ENCODE data around the gene IGHMBP2. TPM values are rescaled to one million over a fixed set of nuclear protein-coding genes. Genes with fewer than 3 reads are reported as not detected.

IGHMBP2 gene
- total RNA-seq, 1 donor = 10.8 TPM

- no peak for TF ChIP-seq CTCF (IDR thresholded peaks at IDR 0.05; ENCODE audit: insufficient read depth, low read length)
- H3K4me3 ChIP-seq (ENCODE audit: low read depth, low read length) = no peak overlapping the region
- no peak for DNase-seq (ENCODE audit: low read depth)
Measured at GRCh38 chr11:68900835-68901381, 2.8 kb upstream of the IGHMBP2 start.

- peak overlapping the region; percentile 100 for H3K4me3 ChIP-seq (ENCODE audit: low read depth, low read length)
- peak; percentile 22 for DNase-seq (ENCODE audit: low read depth)
- no peak for TF ChIP-seq CTCF (IDR thresholded peaks at IDR 0.05; ENCODE audit: insufficient read depth, low read length)
Measured at GRCh38 chr11:68904248-68904847, 657 bp downstream of the IGHMBP2 start.

GRCh38 chr11:68905421-68906360 is 2.0 kb downstream of the IGHMBP2 start:
- no peak for DNase-seq (ENCODE audit: low read depth)
- no peak for TF ChIP-seq CTCF (IDR thresholded peaks at IDR 0.05; ENCODE audit: insufficient read depth, low read length)
- peak overlapping the region; percentile 100 for H3K4me3 ChIP-seq (ENCODE audit: low read depth, low read length)

- no peak overlapping the region for H3K4me3 ChIP-seq (ENCODE audit: low read depth, low read length)
- no peak for DNase-seq (ENCODE audit: low read depth)
- TF ChIP-seq CTCF (IDR thresholded peaks at IDR 0.05; ENCODE audit: insufficient read depth, low read length) = no peak
Measured at GRCh38 chr11:68908273-68908672, 4.6 kb downstream of the IGHMBP2 start.

GRCh38 chr11:68910965-68911364 is 7.3 kb downstream of the IGHMBP2 start:
- no peak overlapping the region for H3K4me3 ChIP-seq (ENCODE audit: low read depth, low read length)
- no peak for DNase-seq (ENCODE audit: low read depth)
- TF ChIP-seq CTCF (IDR thresholded peaks at IDR 0.05; ENCODE audit: insufficient read depth, low read length) = no peak

GRCh38 chr11:68911731-68912130 is 8.0 kb downstream of the IGHMBP2 start:
- DNase-seq (ENCODE audit: low read depth) = no peak
- no peak for TF ChIP-seq CTCF (IDR thresholded peaks at IDR 0.05; ENCODE audit: insufficient read depth, low read length)
- no peak overlapping the region for H3K4me3 ChIP-seq (ENCODE audit: low read depth, low read length)
